ENCODE data around the gene SEPTIN10.
"Not testable (repeated sequence)": the region's sequence is repeated elsewhere in the genome, so short reads cannot be mapped to it uniquely, and the experiment has no call there.

The SEPTIN10 gene

GRCh38 chr2:109538546-109538945 lies 75.2 kb downstream of the SEPTIN10 start:
- in situ Hi-C loops (cut with HindIII; ENCODE audit: low pct_ligation_motif_present, low sequenced_read_pairs) = no loop called here
- H3K36me3 ChIP-seq (replicated peaks) = no peaks in the 10 kb centered on the region
- no peak overlapping the region for H3K4me3 ChIP-seq (ENCODE audit: low read depth, low read length)
- DNase-seq = no peak
- TF ChIP-seq CTCF (IDR thresholded peaks at IDR 0.05; ENCODE audit: low read depth, low read length, missing control alignments) = no peak
- no peaks in the 10 kb centered on the region for H3K27me3 ChIP-seq (replicated peaks)
- no peak overlapping the region for H3K27ac ChIP-seq

GRCh38 chr2:109537565-109538222 lies 76.1 kb downstream of the SEPTIN10 start:
- TF ChIP-seq CTCF (IDR thresholded peaks at IDR 0.05; ENCODE audit: low read depth, low read length, missing control alignments) = no peak
- no peak overlapping the region for H3K27ac ChIP-seq
- H3K4me3 ChIP-seq (ENCODE audit: low read depth, low read length) = no peak overlapping the region
- H3K27me3 ChIP-seq (replicated peaks) = no peaks in the 10 kb centered on the region
- DNase-seq = no peak
- H3K36me3 ChIP-seq (replicated peaks) = no peaks in the 10 kb centered on the region
- in situ Hi-C loops (cut with HindIII; ENCODE audit: low pct_ligation_motif_present, low sequenced_read_pairs) = no loop called here

GRCh38 chr2:109536556-109536955 lies 77.2 kb downstream of the SEPTIN10 start:
- H3K27ac ChIP-seq; H3K36me3 ChIP-seq (replicated peaks); H3K4me3 ChIP-seq (ENCODE audit: low read depth, low read length); H3K27me3 ChIP-seq (replicated peaks); in situ Hi-C loops (cut with HindIII; ENCODE audit: low pct_ligation_motif_present, low sequenced_read_pairs): not testable (repeated sequence)
- DNase-seq = peak; percentile 38

GRCh38 chr2:109535217-109535946 lies 78.4 kb downstream of the SEPTIN10 start:
- DNase-seq = no peak

GRCh38 chr2:109533823-109534222 lies 79.9 kb downstream of the SEPTIN10 start:
- H3K4me3 ChIP-seq (ENCODE audit: low read depth, low read length) = no peak overlapping the region
- in situ Hi-C loops (cut with HindIII; ENCODE audit: low pct_ligation_motif_present, low sequenced_read_pairs) = no loop called here
- TF ChIP-seq CTCF (IDR thresholded peaks at IDR 0.05; ENCODE audit: low read depth, low read length, missing control alignments) = no peak
- H3K36me3 ChIP-seq (replicated peaks) = no peaks in the 10 kb centered on the region
- DNase-seq = no peak
- no peaks in the 10 kb centered on the region for H3K27me3 ChIP-seq (replicated peaks)
- H3K27ac ChIP-seq = no peak overlapping the region

More at GRCh38 chr2:109535217-109535946, 78.4 kb downstream of the SEPTIN10 start:
- H3K27ac ChIP-seq = no peak overlapping the region
- H3K4me3 ChIP-seq (ENCODE audit: low read depth, low read length) = no peak overlapping the region
- no peak for TF ChIP-seq CTCF (IDR thresholded peaks at IDR 0.05; ENCODE audit: low read depth, low read length, missing control alignments)
- no peaks in the 10 kb centered on the region for H3K36me3 ChIP-seq (replicated peaks)
- H3K27me3 ChIP-seq (replicated peaks) = no peaks in the 10 kb centered on the region
- in situ Hi-C loops (cut with HindIII; ENCODE audit: low pct_ligation_motif_present, low sequenced_read_pairs) = no loop called here

GRCh38 chr2:109532728-109533076 lies 81.1 kb downstream of the SEPTIN10 start:
- Histone ChIP-seq H3K27me3 (replicated peaks) (no peaks in the 10 kb centered on the region), H3K36me3 (replicated peaks) (no peaks in the 10 kb centered on the region), H3K4me3 (ENCODE audit: low read depth, low read length) (no peak overlapping the region), H3K27ac (no peak overlapping the region)
- no peak for TF ChIP-seq CTCF (IDR thresholded peaks at IDR 0.05; ENCODE audit: low read depth, low read length, missing control alignments)
- DNase-seq = no peak
- in situ Hi-C loops (cut with HindIII; ENCODE audit: low pct_ligation_motif_present, low sequenced_read_pairs) = no loop called here
